Activated T-cell treated with anti-CD3 and anti-CD28 coated beads, Interleukin-2, amount 50 U/mL, for 4 hours (primary cell): ENCODE data around the gene HAPLN2. TPM values are rescaled to one million over a fixed set of nuclear protein-coding genes. Genes with fewer than 3 reads are reported as not detected.
"Not testable (repeated sequence)": the region's sequence is repeated elsewhere in the genome, so short reads cannot be mapped to it uniquely, and the experiment has no call there.

ENCODE experiments used
- ATAC-seq, 2 donors: fragments of 200-7000 bp; cut with Tn5 transposase; one replicate each; pipeline ENCODE4 v1.10.0; 2021
- DNase-seq: peaks from one replicate; pipeline ENCODE4 v3.0.0-alpha.2; 2020
- H3K27me3 Mint-ChIP-seq: one replicate; pipeline ENCODE4 v1.8.0; 2021; ENCODE audit warnings: low read depth, mixed read lengths
- H3K36me3 Mint-ChIP-seq: one replicate; pipeline ENCODE4 v1.8.0; 2022; ENCODE audit warnings: mixed read lengths; ENCODE audit not compliant: insufficient read depth
- H3K4me1 Mint-ChIP-seq: one replicate; pipeline ENCODE4 v1.8.0; 2021; ENCODE audit warnings: low read depth, mixed read lengths
- H3K4me3 Mint-ChIP-seq: one replicate; pipeline ENCODE4 v1.8.0; 2021; ENCODE audit warnings: mild to moderate bottlenecking, moderate library complexity, mixed read lengths
- H3K9me3 Mint-ChIP-seq: one replicate; pipeline ENCODE4 v1.8.0; 2021; ENCODE audit warnings: mixed read lengths
- total RNA-seq, 3 donors: library from RNA; stranded (reverse); gene quantifications; one replicate each; pipeline ENCODE4 v1.2.1, GENCODE V29; 2021

HAPLN2 gene
- total RNA-seq, 3 donors from 2014 or later: not detected

DNA sequence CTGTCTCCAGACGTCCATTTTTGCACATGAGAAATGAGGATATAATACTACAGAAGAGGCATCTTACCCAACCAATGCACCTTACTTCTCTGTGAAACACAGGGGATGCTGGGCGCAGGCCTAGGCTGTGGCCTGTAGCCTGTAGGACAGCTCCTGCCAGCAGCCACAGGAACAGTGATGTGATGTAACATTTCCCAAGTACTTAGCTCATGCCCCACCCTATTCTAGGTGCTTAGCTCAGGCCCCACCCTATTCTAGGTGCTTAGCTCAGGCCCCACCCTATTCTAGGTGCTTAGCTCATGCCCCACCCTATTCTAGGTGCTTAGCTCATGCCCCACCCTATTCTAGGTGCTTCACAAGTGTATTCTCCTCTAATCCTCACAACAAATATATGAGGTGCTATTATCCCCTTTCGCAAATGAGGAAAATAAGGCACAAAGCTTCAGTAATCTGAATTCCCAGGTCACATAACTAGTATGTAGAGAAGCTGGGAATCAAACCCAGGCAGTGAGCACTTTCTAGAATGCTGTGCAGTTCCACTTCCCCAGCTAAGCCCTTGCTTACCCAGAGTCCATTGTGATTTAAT is 32.2 kb upstream of the HAPLN2 start:
- H3K9me3 Mint-ChIP-seq: no peaks in the 10 kb centered on the region
- no peak for DNase-seq
- H3K36me3 Mint-ChIP-seq: no peaks in the 10 kb centered on the region
- H3K4me3 Mint-ChIP-seq: no peak overlapping the region
- ATAC-seq: no peak
- H3K4me1 Mint-ChIP-seq: peaks cover 19% of the 10 kb centered on the region
- no peaks in the 10 kb centered on the region for H3K27me3 Mint-ChIP-seq

DNA sequence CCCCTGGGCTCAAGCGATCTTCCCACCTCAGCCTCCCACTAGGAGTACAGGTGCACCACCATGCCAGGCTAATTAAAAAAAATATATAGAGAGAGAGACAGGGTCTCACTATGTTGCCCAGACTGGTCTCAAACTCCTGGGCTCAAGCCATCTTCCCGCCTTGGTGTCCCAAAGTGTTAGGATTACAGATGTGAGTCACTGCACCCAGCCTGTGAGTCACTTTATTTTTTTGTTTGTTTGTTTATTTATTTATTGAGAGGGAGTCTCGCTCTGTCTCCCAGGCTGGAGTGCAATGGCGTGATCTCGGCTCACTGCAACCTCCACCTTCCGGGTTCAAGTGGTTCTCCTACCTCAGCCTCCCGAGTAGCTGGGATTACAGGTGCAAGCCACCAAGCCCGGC is 31.3 kb upstream of the HAPLN2 start:
- not testable (repeated sequence) for ATAC-seq, H3K4me3 Mint-ChIP-seq, DNase-seq, H3K36me3 Mint-ChIP-seq, H3K27me3 Mint-ChIP-seq, H3K9me3 Mint-ChIP-seq
- H3K4me1 Mint-ChIP-seq: peaks cover 16% of the 10 kb centered on the region

DNA sequence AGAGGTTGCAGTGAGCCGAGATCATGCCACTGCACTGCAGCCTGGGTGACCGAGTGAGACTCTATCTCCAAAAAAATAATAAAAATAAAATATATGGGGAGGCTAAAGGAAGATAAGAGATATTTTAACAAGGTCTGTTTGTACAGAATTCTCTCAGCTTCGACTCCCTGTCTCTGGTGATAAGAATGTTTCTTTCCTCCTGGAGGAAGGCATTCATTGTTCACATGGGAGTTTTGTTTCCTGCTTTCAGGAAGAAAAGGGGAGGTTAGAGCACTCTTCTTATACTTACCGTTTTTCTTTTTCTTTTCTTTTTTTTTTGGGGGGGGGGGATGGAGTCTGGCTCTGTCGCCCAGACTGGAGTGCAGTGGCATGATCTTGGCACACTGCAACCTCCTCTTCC is 29.7 kb upstream of the HAPLN2 start:
- Mint-ChIP-seq H3K36me3 (no peaks in the 10 kb centered on the region), H3K4me3 (no peak overlapping the region), H3K9me3 (no peaks in the 10 kb centered on the region), H3K27me3 (no peaks in the 10 kb centered on the region), H3K4me1 (peaks cover 10% of the 10 kb centered on the region)
- ATAC-seq: no peak
- no peak for DNase-seq

DNA sequence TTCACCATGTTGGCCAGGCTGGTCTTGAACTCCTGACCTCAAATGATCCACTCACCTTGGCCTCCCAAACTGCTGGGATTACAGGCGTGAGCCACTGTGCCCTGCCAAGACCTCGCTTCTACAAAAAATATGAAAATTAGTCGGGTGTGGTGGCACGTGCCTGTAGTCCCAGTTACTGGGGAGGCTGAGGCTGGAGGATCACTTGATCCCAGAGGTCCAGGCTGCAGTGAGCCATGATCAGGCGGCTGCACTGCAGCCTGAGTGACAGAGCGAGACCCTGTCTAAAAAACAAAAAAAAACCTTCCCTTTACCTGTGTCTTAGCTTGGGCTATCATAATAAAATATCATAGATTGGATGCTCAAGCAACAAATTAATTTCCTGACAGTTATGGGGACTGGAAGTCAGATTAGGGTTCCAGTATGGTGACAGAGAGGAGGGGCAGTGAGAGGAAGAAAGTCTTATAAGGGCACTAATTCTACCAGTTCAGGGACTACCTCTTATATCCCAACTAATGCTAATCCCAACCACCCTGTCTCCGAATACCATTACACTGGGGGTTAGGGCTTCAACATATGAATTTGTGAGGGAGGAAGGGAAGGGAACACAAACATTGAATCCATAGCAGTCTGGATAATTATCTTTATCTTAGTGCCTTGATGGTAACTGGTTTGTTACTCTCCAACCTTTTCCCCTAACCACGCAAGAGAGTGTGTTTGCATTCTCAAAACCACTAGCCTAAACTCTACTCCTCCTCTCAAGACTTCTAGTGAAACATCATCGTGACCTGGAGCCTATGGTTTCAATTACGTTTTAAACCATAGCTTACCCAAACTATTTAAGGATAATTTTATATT is 28.7 kb upstream of the HAPLN2 start:
- H3K4me3 Mint-ChIP-seq: peak overlapping the region; percentile 84
- peaks cover 8% of the 10 kb centered on the region for H3K36me3 Mint-ChIP-seq

GRCh38 chr1:156591181-156591431 is 28.1 kb upstream of the HAPLN2 start:
- H3K9me3 Mint-ChIP-seq: no peaks in the 10 kb centered on the region
- peaks cover 10% of the 10 kb centered on the region for H3K4me1 Mint-ChIP-seq
- no peaks in the 10 kb centered on the region for H3K27me3 Mint-ChIP-seq
- peaks cover 12% of the 10 kb centered on the region for H3K36me3 Mint-ChIP-seq
- DNase-seq (no peak), ATAC-seq (peak in 1 of 2 donors; percentile 4)
- H3K4me3 Mint-ChIP-seq: peak overlapping the region; percentile 84

More for the DNA sequence above, 28.7 kb upstream of the HAPLN2 start:
- Mint-ChIP-seq H3K4me1 (peaks cover 10% of the 10 kb centered on the region), H3K9me3 (no peaks in the 10 kb centered on the region), H3K27me3 (no peaks in the 10 kb centered on the region)
- ATAC-seq (no peak), DNase-seq (no peak)

DNA sequence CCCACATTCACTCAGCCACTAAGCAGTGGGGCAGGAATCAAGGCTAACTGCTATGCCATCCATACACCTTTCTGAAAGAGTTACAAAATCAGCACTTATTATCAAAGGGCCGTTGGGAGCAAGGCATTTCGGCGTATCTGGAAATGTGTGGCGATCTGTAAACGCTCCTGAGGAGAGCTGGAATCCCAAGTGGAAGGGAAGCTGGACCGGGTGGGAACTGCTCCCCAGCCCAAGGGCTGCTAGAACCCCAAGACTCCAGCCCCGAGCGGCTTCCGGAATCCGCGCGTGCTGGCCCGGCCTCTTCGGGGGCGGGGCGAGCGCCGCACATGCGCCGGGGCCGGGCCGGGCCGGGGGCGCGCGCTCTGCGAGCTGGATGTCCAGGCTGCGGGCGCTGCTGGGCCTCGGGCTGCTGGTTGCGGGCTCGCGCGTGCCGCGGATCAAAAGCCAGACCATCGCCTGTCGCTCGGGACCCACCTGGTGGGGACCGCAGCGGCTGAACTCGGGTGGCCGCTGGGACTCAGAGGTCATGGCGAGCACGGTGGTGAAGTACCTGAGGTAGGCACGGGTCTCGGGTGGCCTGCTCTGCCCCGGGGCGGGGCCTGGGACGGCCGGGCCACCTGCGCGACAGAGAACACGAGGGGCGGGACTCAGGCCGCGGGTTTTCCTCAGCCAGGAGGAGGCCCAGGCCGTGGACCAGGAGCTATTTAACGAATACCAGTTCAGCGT is 27.6 kb upstream of the HAPLN2 start, which contains the start of gene NAXE:
Gene NAXE (plus strand): TSS at position 345 of the 726 bp plus-strand sequence. CDS start 29 bp downstream, at position 374.
- H3K36me3 Mint-ChIP-seq: peaks cover 15% of the 10 kb centered on the region
- ATAC-seq (peak; percentile 94 to 96), DNase-seq (peak; percentile 62)
- no peaks in the 10 kb centered on the region for H3K27me3 Mint-ChIP-seq
- H3K9me3 Mint-ChIP-seq: no peaks in the 10 kb centered on the region
- peaks cover 10% of the 10 kb centered on the region for H3K4me1 Mint-ChIP-seq
- H3K4me3 Mint-ChIP-seq: peak within 1 kb of the TSS; percentile 84

DNA sequence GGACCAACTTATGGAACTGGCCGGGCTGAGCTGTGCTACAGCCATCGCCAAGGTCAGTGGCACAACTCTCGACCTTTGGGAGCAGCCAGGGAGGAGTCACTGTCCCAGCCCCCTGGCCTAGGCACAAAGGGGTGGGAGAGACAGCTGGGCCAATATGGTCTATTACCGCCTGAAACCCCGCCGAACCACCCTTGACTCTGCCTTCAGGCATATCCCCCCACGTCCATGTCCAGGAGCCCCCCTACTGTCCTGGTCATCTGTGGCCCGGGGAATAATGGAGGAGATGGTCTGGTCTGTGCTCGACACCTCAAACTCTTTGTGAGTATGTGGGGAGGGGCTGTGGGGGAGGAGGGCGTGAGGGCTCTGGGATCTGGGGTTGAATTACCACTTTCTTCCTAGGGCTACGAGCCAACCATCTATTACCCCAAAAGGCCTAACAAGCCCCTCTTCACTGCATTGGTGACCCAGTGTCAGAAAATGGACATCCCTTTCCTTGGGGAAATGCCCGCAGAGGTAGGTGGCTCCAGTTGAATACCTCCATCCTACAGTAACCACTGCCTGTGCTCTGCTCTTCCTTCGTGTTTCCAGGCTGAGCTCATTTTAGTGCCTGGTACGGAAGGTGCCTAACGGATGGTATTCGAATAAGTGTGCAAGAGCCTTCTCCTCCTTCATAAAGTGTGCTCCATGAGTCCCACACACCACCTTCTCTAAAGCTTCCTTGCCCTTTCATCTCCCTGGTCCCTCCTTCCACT is 26.9 kb upstream of the HAPLN2 start:
- Mint-ChIP-seq H3K9me3 (no peaks in the 10 kb centered on the region), H3K4me1 (peaks cover 10% of the 10 kb centered on the region), H3K4me3 (peak overlapping the region; percentile 84), H3K36me3 (peaks cover 22% of the 10 kb centered on the region), H3K27me3 (no peaks in the 10 kb centered on the region)
- no peak for DNase-seq
- ATAC-seq: no peak

GRCh38 chr1:156592910-156593660 is 26.1 kb upstream of the HAPLN2 start:
- Mint-ChIP-seq H3K4me3 (peak overlapping the region; percentile 84), H3K9me3 (no peaks in the 10 kb centered on the region), H3K4me1 (peaks cover 12% of the 10 kb centered on the region), H3K27me3 (no peaks in the 10 kb centered on the region), H3K36me3 (peaks cover 27% of the 10 kb centered on the region)
- no peak for DNase-seq
- ATAC-seq: no peak

GRCh38 chr1:156593661-156593989 is 25.6 kb upstream of the HAPLN2 start:
- ATAC-seq: no peak
- Mint-ChIP-seq H3K27me3 (no peaks in the 10 kb centered on the region), H3K4me3 (no peak overlapping the region)

GRCh38 chr1:156594190-156594589 is 25.0 kb upstream of the HAPLN2 start:
- Mint-ChIP-seq H3K27me3 (no peaks in the 10 kb centered on the region), H3K36me3 (peaks cover 38% of the 10 kb centered on the region), H3K9me3 (no peaks in the 10 kb centered on the region), H3K4me1 (peaks cover 19% of the 10 kb centered on the region), H3K4me3 (no peak overlapping the region)
- DNase-seq: no peak
- no peak for ATAC-seq

More at GRCh38 chr1:156593661-156593989, 25.6 kb upstream of the HAPLN2 start:
- H3K9me3 Mint-ChIP-seq: no peaks in the 10 kb centered on the region
- H3K4me1 Mint-ChIP-seq: peaks cover 16% of the 10 kb centered on the region
- no peak for DNase-seq
- peaks cover 32% of the 10 kb centered on the region for H3K36me3 Mint-ChIP-seq

DNA sequence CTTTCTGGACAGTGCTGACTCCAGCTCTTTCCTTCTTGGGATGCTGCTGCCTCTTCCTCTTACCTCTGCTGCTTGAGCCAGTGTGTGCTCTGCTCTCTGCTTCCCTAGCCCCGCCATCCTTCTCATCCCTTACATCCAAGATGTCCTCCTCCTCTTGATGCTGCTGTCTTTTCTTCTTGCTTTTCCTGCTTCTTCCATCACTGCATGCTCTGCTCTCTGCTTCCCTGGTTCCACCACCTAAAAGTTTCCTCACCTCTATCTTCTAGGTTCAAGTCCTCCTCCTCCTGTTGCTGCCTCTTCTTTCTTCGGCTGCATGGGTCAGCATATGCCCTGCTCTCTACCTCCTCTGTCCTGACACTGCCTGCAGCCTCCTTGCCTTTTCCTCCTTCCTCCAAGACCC is 24.2 kb upstream of the HAPLN2 start:
- Mint-ChIP-seq H3K27me3 (no peaks in the 10 kb centered on the region), H3K4me1 (peaks cover 23% of the 10 kb centered on the region), H3K4me3 (no peak overlapping the region), H3K36me3 (peaks cover 38% of the 10 kb centered on the region), H3K9me3 (no peaks in the 10 kb centered on the region)
- DNase-seq (no peak), ATAC-seq (no peak)

DNA sequence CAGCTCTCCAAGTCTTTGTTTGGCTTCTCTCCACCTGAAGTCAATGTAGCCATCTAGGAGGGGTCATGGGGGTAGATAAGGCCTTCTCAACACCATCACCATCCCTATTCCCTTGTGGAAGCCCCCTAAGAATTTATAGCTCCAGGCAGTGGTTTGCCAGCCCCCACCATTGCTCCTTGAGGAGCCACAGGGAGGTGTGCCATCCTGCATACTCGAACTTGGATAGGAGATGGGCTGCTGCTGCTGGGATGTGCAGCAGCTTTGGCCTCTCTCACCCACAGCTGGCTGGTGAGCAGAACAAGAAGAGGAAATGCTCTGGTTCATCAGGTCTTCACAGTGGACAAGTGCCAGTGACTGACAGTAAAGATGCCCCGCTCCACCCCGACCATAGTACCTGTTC is 22.8 kb upstream of the HAPLN2 start:
- peaks cover 26% of the 10 kb centered on the region for H3K4me1 Mint-ChIP-seq
- no peak for ATAC-seq
- peaks cover 39% of the 10 kb centered on the region for H3K36me3 Mint-ChIP-seq

GRCh38 chr1:156598125-156598524 is 21.1 kb upstream of the HAPLN2 start:
- peaks cover 39% of the 10 kb centered on the region for H3K36me3 Mint-ChIP-seq
- ATAC-seq (no peak), DNase-seq (no peak)

More for the DNA sequence above, 22.8 kb upstream of the HAPLN2 start:
- no peak overlapping the region for H3K4me3 Mint-ChIP-seq
- no peak for DNase-seq
- no peaks in the 10 kb centered on the region for H3K9me3 Mint-ChIP-seq
- no peaks in the 10 kb centered on the region for H3K27me3 Mint-ChIP-seq

More at GRCh38 chr1:156598125-156598524, 21.1 kb upstream of the HAPLN2 start:
- H3K4me1 Mint-ChIP-seq: peaks cover 35% of the 10 kb centered on the region
- no peaks in the 10 kb centered on the region for H3K9me3 Mint-ChIP-seq
- H3K4me3 Mint-ChIP-seq: no peak overlapping the region
- no peaks in the 10 kb centered on the region for H3K27me3 Mint-ChIP-seq
